Stimulated activated CD8-positive, alpha-beta memory T cell treated with anti-CD3 and anti-CD28 coated beads, Interleukin-7, amount 100 ng/mL, for 48 hours (primary cell): ENCODE data around the gene SMYD3.

Experiments used
- DNase-seq, 2 donors: peaks; one replicate each; pipeline ENCODE4 v3.0.0-alpha.2; 2020; ENCODE audit warnings: low read depth in 1 of 2; ENCODE audit errors: extremely low read depth in 1 of 2

Gene SMYD3

GRCh38 chr1:245862812-245863540 is 644.1 kb downstream of the SMYD3 start:
- DNase-seq, result no peak

GRCh38 chr1:245860657-245861544 is 646.2 kb downstream of the SMYD3 start:
- no peak for DNase-seq

GRCh38 chr1:245859493-245860114 is 647.5 kb downstream of the SMYD3 start:
- DNase-seq, result peak in 1 of 2 donors; percentile 4

- DNase-seq, result no peak
Measured at GRCh38 chr1:245858722-245859492, 648.2 kb downstream of the SMYD3 start.

- no peak for DNase-seq
Measured at GRCh38 chr1:245858022-245858721, 648.9 kb downstream of the SMYD3 start.

- no peak for DNase-seq
Measured at GRCh38 chr1:245856944-245857531, 650.0 kb downstream of the SMYD3 start.

- DNase-seq, result no peak
Measured at GRCh38 chr1:245855846-245856730, 651.0 kb downstream of the SMYD3 start.

GRCh38 chr1:245853291-245853690 is 653.8 kb downstream of the SMYD3 start:
- DNase-seq, result no peak

GRCh38 chr1:245843101-245843500 is 664.0 kb downstream of the SMYD3 start:
- DNase-seq, result no peak

- no peak for DNase-seq
Measured at GRCh38 chr1:245842106-245842505, 665.0 kb downstream of the SMYD3 start.

- DNase-seq, result no peak
Measured at GRCh38 chr1:245840971-245841370, 666.1 kb downstream of the SMYD3 start.

- DNase-seq, result no peak
Measured at GRCh38 chr1:245837718-245838117, 669.4 kb downstream of the SMYD3 start.

- DNase-seq, result no peak
Measured at GRCh38 chr1:245835386-245835785, 671.7 kb downstream of the SMYD3 start.

- no peak for DNase-seq
Measured at GRCh38 chr1:245834002-245834401, 673.1 kb downstream of the SMYD3 start.

- DNase-seq, result no peak
Measured at GRCh38 chr1:245832771-245833527, 674.1 kb downstream of the SMYD3 start.

GRCh38 chr1:245831518-245831917 is 675.6 kb downstream of the SMYD3 start:
- no peak for DNase-seq

- no peak for DNase-seq
Measured at GRCh38 chr1:245829826-245830225, 677.3 kb downstream of the SMYD3 start.

GRCh38 chr1:245829194-245829593 is 677.9 kb downstream of the SMYD3 start:
- no peak for DNase-seq
